ENCODE data around the gene FAM168A. TPM values are rescaled to one million over a fixed set of nuclear protein-coding genes. Genes with fewer than 3 reads are reported as not detected.

The FAM168A gene
- total RNA-seq, 1 experiment from 2014 or later: 13.8 TPM

GRCh38 chr11:73404048-73404447, 193.9 kb downstream of the FAM168A start:
- intact Hi-C loops (cut with micrococcal nuclease): loop anchor here (1.0 to 5.0 kb wide), 2 partner anchors 257 to 528 kb away; no protein-coding TSS in a partner anchor
- Mint-ChIP-seq H3K27ac (ENCODE audit: low read depth, unreplicated experiment) (no peak overlapping the region), H3K36me3 (ENCODE audit: insufficient read depth, unreplicated experiment) (no peaks in the 10 kb centered on the region), H3K4me1 (ENCODE audit: insufficient read depth, unreplicated experiment) (no peaks in the 10 kb centered on the region), H3K9me3 (ENCODE audit: unreplicated experiment) (no peaks in the 10 kb centered on the region), H3K27me3 (ENCODE audit: insufficient read depth, unreplicated experiment) (no peaks in the 10 kb centered on the region), H3K4me3 (ENCODE audit: unreplicated experiment) (no peak overlapping the region)
- ChIA-PET CTCF (interaction anchor here (0.6 to 2.4 kb wide), 10 partner anchors 10 to 317 kb away, joined by 3 to 13 read pairs (median 3); no protein-coding TSS in a partner anchor), POLR2A (no interaction called here)
- TF ChIP-seq, protein P1, sequence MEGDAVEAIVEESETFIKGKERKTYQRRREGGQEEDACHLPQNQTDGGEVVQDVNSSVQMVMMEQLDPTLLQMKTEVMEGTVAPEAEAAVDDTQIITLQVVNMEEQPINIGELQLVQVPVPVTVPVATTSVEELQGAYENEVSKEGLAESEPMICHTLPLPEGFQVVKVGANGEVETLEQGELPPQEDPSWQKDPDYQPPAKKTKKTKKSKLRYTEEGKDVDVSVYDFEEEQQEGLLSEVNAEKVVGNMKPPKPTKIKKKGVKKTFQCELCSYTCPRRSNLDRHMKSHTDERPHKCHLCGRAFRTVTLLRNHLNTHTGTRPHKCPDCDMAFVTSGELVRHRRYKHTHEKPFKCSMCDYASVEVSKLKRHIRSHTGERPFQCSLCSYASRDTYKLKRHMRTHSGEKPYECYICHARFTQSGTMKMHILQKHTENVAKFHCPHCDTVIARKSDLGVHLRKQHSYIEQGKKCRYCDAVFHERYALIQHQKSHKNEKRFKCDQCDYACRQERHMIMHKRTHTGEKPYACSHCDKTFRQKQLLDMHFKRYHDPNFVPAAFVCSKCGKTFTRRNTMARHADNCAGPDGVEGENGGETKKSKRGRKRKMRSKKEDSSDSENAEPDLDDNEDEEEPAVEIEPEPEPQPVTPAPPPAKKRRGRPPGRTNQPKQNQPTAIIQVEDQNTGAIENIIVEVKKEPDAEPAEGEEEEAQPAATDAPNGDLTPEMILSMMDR (IDR thresholded peaks at IDR 0.05; ENCODE audit: unreplicated experiment): peak; percentile 55
- DNase-seq (ENCODE audit: unreplicated experiment): peak; percentile 49
- BruUV-seq (replicated peaks): no TSS peak

DNA sequence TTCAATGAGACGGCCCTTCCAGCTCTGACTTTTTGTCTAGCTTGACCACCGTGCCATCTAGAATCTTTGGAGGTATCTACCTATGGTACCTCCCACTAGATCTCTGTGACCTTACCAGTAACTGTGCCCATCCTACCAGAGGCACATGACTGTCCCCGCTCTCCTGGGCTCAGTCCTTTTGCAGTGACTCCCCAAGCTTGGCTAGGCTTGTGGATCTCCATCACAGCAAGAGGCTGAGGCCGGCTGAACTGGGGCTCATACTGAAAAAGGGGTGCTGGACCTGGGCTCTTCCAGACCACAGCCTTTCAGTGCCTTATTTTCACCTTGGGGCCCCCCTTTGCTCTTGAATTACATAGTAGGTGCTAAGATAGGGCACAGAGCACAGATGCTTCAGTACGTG, 194.4 kb downstream of the FAM168A start:
- CTCF ChIA-PET: interaction anchor here (0.6 to 2.4 kb wide), 5 partner anchors 44 to 258 kb away, joined by 3 to 13 read pairs (median 3); no protein-coding TSS in a partner anchor
- Mint-ChIP-seq H3K9me3 (ENCODE audit: unreplicated experiment) (no peaks in the 10 kb centered on the region), H3K27me3 (ENCODE audit: insufficient read depth, unreplicated experiment) (no peaks in the 10 kb centered on the region), H3K27ac (ENCODE audit: low read depth, unreplicated experiment) (no peak overlapping the region), H3K4me3 (ENCODE audit: unreplicated experiment) (no peak overlapping the region), H3K36me3 (ENCODE audit: insufficient read depth, unreplicated experiment) (no peaks in the 10 kb centered on the region), H3K4me1 (ENCODE audit: insufficient read depth, unreplicated experiment) (no peaks in the 10 kb centered on the region)
- no peak for DNase-seq (ENCODE audit: unreplicated experiment)
- TF ChIP-seq, protein P1 (IDR thresholded peaks at IDR 0.05; ENCODE audit: unreplicated experiment): no peak
- intact Hi-C loops (cut with micrococcal nuclease): loop anchor here (5.0 kb wide), 1 partner anchor 529 kb away; no protein-coding TSS in a partner anchor
- POLR2A ChIA-PET: no interaction called here
- BruUV-seq (replicated peaks): no TSS peak

GRCh38 chr11:73402834-73403185, 195.1 kb downstream of the FAM168A start:
- no peak overlapping the region for H3K27ac Mint-ChIP-seq (ENCODE audit: low read depth, unreplicated experiment)
- POLR2A ChIA-PET: no interaction called here
- DNase-seq (ENCODE audit: unreplicated experiment): peak; percentile 17

More at GRCh38 chr11:73402834-73403185, 195.1 kb downstream of the FAM168A start:
- Mint-ChIP-seq H3K4me3 (ENCODE audit: unreplicated experiment) (no peak overlapping the region), H3K4me1 (ENCODE audit: insufficient read depth, unreplicated experiment) (no peaks in the 10 kb centered on the region), H3K27me3 (ENCODE audit: insufficient read depth, unreplicated experiment) (no peaks in the 10 kb centered on the region), H3K9me3 (ENCODE audit: unreplicated experiment) (no peaks in the 10 kb centered on the region), H3K36me3 (ENCODE audit: insufficient read depth, unreplicated experiment) (no peaks in the 10 kb centered on the region)
- BruUV-seq (replicated peaks): no TSS peak
- CTCF ChIA-PET: interaction anchor here (0.6 to 2.4 kb wide), 6 partner anchors 45 to 258 kb away, joined by 3 to 13 read pairs (median 3); no protein-coding TSS in a partner anchor
- intact Hi-C loops (cut with micrococcal nuclease): loop anchor here (5.0 kb wide), 1 partner anchor 529 kb away; no protein-coding TSS in a partner anchor
- TF ChIP-seq, protein P1 (IDR thresholded peaks at IDR 0.05; ENCODE audit: unreplicated experiment): peak; percentile 17

All from MCF 10A (cell line).